GM12878 (cell line): ENCODE measurements around the gene NUP210L.

Experiments used
- BHLHE40 ChIP-seq, 2 experiments: fragments of 450-650 bp in 1 of 2; IDR thresholded peaks; 2 replicates each; pipeline ENCODE4 v1.6.1; 2011 to 2017; ENCODE audit warnings: low read depth in 2 of 2, borderline replicate concordance in 1 of 2, improper control_type of control experiment in 1 of 2, low read length in 1 of 2, mild to moderate bottlenecking in 1 of 2
- CHD4 ChIP-seq: fragments of 200-600 bp; sonication (generic); IDR thresholded peaks from 2 replicates; pipeline ENCODE4 v1.6.1; 2016; ENCODE audit warnings: mild to moderate bottlenecking
- SIN3A ChIP-seq: IDR thresholded peaks from 2 replicates; pipeline ENCODE4 v1.6.1; 2012; ENCODE audit warnings: low read depth, low read length, improper control_type of control experiment
- YY1 ChIP-seq: IDR thresholded peaks from 2 replicates; pipeline ENCODE4 v1.6.1; 2011; ENCODE audit warnings: low read depth, mild to moderate bottlenecking, low read length
- TF ChIP-seq, protein P1 (sequence below), 3 experiments: IDR thresholded peaks in 2 of 3; conservative IDR thresholded peaks in 1 of 3; 2 replicates each; pipeline ENCODE4 v1.5.1; 2011; ENCODE audit warnings: low read depth in 3 of 3, low read length in 3 of 3, mild to moderate bottlenecking in 3 of 3, control low read depth in 2 of 3, moderate library complexity in 2 of 3, inconsistent platforms in 1 of 3, mixed read lengths in 1 of 3; ENCODE audit not compliant: control insufficient read depth in 2 of 3, insufficient read depth in 1 of 3; ENCODE audit errors: extremely low read depth in 1 of 3
- TF ChIP-seq, protein P2 (sequence below): fragments of 450-650 bp; IDR thresholded peaks from 2 replicates; pipeline ENCODE4 v1.6.1; 2017; ENCODE audit warnings: borderline replicate concordance

DNA sequence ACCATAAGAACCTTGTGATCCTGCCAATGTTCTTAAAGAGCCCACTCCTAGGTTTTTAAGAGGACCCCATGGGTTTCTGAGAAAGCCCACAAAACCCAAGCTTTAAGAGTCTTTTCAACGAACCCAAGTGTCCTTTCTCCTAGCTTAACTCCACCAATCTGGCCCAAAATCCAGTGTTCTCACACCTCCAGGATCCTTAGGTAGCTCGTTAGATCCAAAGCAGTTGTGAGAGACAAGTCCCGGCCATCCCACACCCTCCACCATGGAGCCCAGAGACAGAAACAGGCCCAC, 210.1 kb downstream of the NUP210L start:
- TF ChIP-seq, protein P1, sequence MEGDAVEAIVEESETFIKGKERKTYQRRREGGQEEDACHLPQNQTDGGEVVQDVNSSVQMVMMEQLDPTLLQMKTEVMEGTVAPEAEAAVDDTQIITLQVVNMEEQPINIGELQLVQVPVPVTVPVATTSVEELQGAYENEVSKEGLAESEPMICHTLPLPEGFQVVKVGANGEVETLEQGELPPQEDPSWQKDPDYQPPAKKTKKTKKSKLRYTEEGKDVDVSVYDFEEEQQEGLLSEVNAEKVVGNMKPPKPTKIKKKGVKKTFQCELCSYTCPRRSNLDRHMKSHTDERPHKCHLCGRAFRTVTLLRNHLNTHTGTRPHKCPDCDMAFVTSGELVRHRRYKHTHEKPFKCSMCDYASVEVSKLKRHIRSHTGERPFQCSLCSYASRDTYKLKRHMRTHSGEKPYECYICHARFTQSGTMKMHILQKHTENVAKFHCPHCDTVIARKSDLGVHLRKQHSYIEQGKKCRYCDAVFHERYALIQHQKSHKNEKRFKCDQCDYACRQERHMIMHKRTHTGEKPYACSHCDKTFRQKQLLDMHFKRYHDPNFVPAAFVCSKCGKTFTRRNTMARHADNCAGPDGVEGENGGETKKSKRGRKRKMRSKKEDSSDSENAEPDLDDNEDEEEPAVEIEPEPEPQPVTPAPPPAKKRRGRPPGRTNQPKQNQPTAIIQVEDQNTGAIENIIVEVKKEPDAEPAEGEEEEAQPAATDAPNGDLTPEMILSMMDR (IDR thresholded peaks at IDR 0.05 in 2 of 3, conservative IDR thresholded peaks at IDR 0.05 in 1 of 3; ENCODE audit: control insufficient read depth in 2 of 3, extremely low read depth in 1 of 3, insufficient read depth in 1 of 3, low read depth in 3 of 3, low read length in 3 of 3), result no peak
- TF ChIP-seq BHLHE40 (IDR thresholded peaks at IDR 0.05; ENCODE audit: borderline replicate concordance in 1 of 2, low read depth in 2 of 2, low read length in 1 of 2), result no peak
- TF ChIP-seq, protein P2, sequence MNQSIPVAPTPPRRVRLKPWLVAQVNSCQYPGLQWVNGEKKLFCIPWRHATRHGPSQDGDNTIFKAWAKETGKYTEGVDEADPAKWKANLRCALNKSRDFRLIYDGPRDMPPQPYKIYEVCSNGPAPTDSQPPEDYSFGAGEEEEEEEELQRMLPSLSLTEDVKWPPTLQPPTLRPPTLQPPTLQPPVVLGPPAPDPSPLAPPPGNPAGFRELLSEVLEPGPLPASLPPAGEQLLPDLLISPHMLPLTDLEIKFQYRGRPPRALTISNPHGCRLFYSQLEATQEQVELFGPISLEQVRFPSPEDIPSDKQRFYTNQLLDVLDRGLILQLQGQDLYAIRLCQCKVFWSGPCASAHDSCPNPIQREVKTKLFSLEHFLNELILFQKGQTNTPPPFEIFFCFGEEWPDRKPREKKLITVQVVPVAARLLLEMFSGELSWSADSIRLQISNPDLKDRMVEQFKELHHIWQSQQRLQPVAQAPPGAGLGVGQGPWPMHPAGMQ, result no peak
- TF ChIP-seq YY1, result no peak
- no peak for TF ChIP-seq SIN3A
- TF ChIP-seq CHD4, result no peak
